GM08714 (cell line): ENCODE results near the gene LPCAT3.

Source experiments
- H3K4me3 ChIP-seq: fragments of 200-500 bp; sonication (Bioruptor generic); 2 replicates; pipeline ENCODE4 v1.5.1; 2014; ENCODE audit warnings: mild to moderate bottlenecking, low read length, inconsistent platforms
- ZNF274 ChIP-seq: IDR thresholded peaks from 2 replicates; pipeline ENCODE4 v1.6.1; 2012; ENCODE audit warnings: mild to moderate bottlenecking, low read depth, low read length

Gene LPCAT3

DNA sequence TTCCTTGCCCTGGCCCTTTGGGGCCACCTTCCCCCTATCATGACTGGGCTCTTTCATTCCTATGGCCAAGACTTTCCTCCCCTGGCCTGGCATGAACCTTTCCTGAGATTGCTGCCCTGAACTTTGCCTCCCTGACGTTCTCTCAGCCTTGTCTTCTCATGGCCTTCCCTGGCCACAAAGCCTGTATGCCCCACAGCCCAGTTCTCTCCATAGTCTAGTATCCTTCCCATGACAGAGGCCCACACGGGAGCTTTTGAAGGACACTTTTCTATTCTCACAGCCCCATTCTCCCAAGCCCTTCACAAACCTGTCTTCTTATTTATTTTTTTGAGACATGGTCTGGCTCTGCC lies 79.1 kb downstream of the LPCAT3 start:
- H3K4me3 ChIP-seq = no peak overlapping the region
- TF ChIP-seq ZNF274 = no peak

DNA sequence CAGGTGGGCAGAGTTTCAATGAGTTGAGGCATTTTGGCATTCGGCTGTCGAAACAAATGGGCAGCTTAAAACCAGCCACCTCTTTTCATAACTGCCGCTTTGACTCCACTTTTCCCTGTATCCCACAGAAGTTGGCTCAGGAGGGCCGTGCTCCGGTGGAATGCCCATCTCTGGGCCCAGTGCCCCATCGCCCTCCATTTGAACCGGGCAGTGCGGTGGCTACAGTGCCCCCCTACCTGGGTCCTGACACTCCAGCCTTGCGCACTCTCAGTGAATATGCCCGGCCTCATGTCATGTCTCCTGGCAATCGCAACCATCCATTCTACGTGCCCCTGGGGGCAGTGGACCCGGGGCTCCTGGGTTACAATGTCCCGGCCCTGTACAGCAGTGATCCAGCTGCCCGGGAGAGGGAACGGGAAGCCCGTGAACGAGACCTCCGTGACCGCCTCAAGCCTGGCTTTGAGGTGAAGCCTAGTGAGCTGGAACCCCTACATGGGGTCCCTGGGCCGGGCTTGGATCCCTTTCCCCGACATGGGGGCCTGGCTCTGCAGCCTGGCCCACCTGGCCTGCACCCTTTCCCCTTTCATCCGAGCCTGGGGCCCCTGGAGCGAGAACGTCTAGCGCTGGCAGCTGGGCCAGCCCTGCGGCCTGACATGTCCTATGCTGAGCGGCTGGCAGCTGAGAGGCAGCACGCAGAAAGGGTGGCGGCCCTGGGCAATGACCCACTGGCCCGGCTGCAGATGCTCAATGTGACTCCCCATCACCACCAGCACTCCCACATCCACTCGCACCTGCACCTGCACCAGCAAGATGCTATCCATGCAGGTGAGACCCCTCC lies 79.7 kb downstream of the LPCAT3 start:
- no peak for TF ChIP-seq ZNF274
- peak overlapping the region; percentile 17; the same call in 1 of the 2 replicates for H3K4me3 ChIP-seq

DNA sequence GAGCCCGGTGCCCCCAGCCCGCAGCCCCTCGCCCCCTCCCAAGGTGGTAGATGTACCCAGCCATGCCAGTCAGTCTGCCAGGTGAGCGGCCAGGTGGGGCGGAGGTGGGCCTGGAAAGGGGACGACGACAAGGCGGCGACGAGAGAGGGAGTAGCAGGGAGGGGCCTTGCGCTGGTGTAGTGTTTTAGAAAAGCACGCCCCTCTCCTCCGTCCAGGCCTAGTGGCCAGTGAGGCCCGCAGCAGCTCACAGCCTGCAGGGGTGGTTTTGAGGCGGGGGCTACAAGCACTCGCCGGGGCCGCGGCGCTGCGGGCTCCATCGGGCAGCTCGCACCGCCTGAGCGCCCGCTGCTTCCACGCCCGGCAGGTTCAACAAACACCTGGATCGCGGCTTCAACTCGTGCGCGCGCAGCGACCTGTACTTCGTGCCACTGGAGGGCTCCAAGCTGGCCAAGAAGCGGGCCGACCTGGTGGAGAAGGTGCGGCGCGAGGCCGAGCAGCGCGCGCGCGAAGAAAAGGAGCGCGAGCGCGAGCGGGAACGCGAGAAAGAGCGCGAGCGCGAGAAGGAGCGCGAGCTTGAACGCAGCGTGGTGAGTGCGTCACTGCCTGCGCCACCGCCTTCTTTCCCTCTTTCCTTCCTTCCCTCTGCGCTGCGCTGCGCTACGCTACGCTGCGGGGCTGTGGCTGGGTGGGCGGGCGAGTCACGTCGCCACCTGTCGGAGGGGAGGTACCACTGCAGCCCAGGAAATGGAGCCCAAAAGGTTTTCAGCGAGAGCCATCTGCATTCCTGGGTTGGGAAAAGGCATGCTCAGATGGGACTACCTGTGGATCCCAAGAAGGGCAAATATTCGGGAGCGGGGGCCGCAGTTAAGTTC lies 80.6 kb downstream of the LPCAT3 start:
- no peak for TF ChIP-seq ZNF274
- H3K4me3 ChIP-seq = peak overlapping the region; percentile 72

DNA sequence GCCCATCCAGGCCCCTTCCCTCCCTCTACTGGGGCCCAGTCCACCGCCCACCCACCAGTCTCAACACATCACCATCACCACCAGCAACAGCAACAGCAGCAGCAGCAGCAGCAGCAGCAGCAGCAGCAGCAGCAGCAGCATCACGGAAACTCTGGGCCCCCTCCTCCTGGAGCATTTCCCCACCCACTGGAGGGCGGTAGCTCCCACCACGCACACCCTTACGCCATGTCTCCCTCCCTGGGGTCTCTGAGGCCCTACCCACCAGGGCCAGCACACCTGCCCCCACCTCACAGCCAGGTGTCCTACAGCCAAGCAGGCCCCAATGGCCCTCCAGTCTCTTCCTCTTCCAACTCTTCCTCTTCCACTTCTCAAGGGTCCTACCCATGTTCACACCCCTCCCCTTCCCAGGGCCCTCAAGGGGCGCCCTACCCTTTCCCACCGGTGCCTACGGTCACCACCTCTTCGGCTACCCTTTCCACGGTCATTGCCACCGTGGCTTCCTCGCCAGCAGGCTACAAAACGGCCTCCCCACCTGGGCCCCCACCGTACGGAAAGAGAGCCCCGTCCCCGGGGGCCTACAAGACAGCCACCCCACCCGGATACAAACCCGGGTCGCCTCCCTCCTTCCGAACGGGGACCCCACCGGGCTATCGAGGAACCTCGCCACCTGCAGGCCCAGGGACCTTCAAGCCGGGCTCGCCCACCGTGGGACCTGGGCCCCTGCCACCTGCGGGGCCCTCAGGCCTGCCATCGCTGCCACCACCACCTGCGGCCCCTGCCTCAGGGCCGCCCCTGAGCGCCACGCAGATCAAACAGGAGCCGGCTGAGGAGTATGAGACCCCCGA lies 81.4 kb downstream of the LPCAT3 start:
- H3K4me3 ChIP-seq = peak overlapping the region; percentile 72
- no peak for TF ChIP-seq ZNF274

DNA sequence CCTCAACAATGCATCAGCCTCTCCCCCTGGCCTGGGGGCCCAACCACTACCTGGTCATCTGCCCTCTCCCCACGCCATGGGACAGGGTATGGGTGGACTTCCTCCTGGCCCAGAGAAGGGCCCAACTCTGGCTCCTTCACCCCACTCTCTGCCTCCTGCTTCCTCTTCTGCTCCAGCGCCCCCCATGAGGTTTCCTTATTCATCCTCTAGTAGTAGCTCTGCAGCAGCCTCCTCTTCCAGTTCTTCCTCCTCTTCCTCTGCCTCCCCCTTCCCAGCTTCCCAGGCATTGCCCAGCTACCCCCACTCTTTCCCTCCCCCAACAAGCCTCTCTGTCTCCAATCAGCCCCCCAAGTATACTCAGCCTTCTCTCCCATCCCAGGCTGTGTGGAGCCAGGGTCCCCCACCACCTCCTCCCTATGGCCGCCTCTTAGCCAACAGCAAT lies 82.1 kb downstream of the LPCAT3 start:
- no peak for TF ChIP-seq ZNF274
- peak overlapping the region; percentile 72; the same call in 1 of the 2 replicates for H3K4me3 ChIP-seq

DNA sequence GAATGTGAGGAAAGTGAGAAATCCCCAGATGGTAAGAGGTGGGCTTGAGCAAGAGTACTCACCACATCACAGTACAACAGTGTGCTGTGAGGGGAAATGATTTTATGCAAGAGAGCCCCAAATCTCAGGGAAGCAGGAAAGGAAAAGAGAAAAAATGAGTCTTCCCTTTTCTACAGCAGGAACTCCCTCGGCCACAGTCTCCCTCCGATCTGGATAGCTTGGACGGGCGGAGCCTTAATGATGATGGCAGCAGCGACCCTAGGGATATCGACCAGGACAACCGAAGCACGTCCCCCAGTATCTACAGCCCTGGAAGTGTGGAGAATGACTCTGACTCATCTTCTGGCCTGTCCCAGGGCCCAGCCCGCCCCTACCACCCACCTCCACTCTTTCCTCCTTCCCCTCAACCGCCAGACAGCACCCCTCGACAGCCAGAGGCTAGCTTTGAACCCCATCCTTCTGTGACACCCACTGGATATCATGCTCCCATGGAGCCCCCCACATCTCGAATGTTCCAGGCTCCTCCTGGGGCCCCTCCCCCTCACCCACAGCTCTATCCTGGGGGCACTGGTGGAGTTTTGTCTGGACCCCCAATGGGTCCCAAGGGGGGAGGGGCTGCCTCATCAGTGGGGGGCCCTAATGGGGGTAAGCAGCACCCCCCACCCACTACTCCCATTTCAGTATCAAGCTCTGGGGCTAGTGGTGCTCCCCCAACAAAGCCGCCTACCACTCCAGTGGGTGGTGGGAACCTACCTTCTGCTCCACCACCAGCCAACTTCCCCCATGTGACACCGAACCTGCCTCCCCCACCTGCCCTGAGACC lies 82.7 kb downstream of the LPCAT3 start:
- TF ChIP-seq ZNF274 = no peak
- no peak overlapping the region for H3K4me3 ChIP-seq

DNA sequence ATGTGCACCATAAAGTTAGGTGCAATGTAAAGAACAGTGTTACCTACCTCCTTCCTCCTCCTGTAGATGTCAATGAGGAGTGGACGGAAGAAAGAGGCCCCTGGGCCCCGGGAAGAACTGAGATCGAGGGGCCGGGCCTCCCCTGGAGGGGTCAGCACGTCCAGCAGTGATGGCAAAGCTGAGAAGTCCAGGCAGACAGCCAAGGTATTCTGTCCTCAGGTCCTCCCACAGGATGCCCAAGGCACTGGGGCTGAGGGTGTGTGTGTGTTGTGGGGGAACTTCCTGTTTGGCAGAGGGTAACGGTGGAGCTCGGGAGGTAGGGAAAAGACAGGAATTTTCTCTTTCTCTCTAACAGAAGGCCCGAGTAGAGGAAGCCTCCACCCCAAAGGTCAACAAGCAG lies 84.2 kb downstream of the LPCAT3 start:
- TF ChIP-seq ZNF274 = no peak
- H3K4me3 ChIP-seq = no peak overlapping the region

DNA sequence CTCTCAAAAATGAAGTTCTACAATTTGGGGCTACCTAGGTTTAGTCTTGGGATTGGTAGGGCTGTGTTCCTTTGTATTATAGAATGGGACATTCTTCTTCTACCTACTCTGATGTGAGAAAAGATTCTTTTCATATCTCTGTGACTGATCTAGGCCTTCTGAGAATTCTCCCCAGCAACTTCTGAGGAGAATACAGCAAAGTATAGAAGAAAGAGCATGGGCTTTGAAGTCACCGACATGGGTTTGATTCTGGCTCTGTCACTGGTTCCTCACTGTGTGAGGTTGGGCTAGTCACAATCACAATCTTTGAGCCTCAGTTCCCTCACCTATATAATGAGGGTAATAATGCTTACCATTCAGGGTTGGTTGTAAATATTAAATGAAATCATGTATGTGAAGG lies 85.5 kb downstream of the LPCAT3 start:
- TF ChIP-seq ZNF274 = no peak
- no peak overlapping the region for H3K4me3 ChIP-seq

DNA sequence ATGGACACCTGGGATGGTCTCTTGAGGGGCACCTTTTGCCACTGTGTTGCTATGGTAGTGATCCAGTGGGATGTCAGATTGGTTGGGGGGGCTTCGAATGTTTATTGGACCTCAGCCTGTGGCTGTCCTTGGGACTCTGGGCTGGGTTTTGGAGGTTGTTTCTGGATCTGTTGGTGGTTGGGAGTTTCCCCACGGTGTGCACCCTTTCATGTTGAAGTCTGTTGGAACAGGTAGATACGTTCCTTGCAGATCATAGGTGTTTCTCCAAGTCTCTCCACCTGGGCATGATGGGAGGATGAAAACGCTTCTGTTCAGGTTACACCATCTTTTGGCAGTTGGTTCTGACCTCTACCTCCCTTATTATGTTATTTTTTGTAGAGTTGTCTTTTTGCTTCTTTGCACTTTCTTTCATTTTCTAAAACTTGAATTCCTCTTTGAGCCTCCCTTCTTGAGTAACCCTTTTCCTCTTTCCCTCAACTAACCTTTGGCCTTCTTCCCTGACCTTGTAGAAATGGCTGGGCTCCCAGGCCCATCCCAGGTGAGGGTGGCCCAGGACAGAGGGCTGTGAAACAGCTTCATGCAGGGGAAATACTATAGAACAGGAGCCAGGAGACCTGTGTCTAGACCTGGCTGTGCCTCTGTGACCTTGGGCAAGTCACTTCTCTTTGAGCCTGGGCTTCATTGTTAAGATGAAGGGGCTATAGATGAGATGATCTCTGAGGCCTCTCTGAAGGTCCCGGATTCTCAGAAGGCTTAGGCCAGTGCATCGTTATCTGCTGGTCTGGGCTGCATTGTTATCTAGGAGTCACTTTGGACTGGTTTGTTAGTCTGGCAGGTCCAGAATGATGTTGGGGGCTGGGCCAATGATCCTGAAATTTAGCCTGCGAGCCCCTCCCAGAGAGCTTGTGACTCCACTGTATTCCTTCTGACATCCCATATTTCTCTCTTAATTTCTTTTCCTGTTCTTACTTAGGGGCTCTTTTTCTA lies 88.5 kb downstream of the LPCAT3 start:
- TF ChIP-seq ZNF274 = no peak
- H3K4me3 ChIP-seq = peak overlapping the region; percentile 82; the same call in 1 of the 2 replicates

DNA sequence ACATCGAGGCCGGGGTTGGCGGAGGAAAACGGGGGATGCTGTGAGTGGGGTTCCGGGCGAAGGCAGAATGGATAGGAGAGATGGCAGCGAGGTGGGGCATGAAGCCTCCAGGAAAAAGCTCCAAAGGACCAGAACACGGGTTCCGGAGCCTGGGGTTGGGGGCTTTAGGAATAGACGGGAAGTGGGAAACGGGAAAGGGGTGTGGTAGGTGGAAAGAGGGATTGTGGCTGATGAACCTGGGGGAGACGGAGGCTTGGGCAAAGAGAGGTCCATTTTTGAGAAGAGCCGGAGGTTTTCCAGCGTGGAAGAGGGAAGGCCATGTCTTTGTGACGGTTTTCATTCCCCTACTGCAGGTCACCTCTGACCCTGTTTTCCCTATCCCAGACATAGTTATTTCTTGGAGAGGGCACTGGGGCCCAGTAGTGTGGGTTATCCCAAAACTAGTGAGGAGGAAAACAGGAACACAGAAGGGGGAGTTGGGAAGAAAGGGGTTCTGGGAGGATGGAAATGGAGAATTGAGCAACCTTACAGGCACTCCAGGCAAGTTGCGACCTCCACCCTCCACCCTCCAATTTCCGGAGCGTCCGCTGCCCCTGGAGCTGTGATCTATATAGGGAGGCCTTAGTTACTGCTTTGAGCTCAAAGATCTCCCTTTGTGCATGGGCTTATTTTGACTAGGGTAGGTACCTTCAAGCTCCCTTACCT lies 89.4 kb downstream of the LPCAT3 start:
- TF ChIP-seq ZNF274 = no peak
- H3K4me3 ChIP-seq = peak overlapping the region; percentile 82

DNA sequence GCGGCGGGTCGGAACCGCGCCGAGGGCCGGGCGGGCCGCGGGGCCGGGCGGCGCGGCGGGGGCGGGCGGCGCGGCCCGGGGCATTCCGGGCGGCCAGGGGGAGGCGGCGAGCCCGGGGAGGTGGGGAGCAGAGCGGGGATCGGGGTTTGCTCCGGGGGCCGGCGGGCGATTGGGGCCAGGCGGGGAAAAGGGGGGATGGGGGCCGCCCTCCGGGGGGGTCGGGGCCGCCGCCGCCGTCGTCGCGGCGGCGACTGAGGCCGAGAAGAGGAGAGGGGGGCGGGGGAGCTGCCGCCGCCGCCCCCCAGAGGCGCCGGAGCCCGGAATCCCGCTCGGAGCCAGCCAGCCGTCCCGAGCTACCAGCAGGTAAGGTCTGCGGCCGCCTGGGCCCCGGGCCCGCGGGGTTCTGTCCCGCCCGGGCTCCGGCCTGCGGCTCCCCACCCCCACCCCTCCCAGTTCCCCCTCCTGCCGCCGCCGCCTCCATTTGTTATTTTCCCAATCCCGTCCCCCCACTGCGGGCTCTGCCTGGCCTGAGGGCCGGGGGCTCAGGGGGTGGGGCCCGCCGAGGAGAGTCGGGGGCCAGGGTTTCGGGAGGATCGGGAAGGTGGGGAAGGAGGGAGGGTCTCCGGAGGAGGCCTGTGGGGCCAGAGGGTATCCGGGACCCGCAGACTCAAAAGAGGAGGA lies 90.1 kb downstream of the LPCAT3 start:
- peak overlapping the region; percentile 82 for H3K4me3 ChIP-seq
- TF ChIP-seq ZNF274 = no peak
